Measurements from ENCODE around the gene CDIP1.

DNA sequence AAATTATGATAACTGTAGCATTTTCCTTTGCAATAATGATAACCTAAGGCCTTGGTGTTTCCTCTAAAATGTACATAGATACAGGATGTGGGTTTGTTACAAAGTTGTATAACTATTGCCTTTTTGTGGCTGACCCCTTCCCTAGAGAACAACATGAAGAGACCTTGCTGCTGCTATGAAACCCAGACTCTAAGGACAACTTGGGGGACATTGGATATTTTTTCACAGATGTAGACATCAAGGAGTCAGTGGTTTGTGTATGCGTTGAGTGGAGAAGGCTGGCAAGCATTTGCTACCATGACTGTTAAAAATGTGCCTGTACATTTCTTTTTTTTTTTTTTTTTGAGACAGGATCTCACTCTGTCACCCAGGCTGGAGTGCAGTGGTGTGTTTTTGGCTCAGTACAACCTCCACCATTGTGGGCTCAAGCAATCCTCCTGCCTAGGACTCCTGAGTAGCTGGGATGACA is 50.0 kb downstream of the CDIP1 start:
- no peak for TF ChIP-seq POLR2A (IDR thresholded peaks at IDR 0.05)
- TF ChIP-seq CTCF (IDR thresholded peaks at IDR 0.05): no peak

Measured in body of pancreas (tissue), 4 donors.